Keratinocyte (primary cell): Measurements from ENCODE around the gene FOSB. TPM values are rescaled to one million over a fixed set of nuclear protein-coding genes. Genes with fewer than 3 reads are reported as not detected.

Source experiments
- DNase-seq: peaks from one replicate; pipeline ENCODE4 v3.0.0-alpha.2; 2011; ENCODE audit warnings: low read depth, missing footprints, low spot score
- FAIRE-seq: peaks from 2 replicates; lab custom pipeline; 2011; peaks lifted over from hg19 to GRCh38; lab: Jason Lieb, UNC
- H2AFZ ChIP-seq: 2 replicates; pipeline ENCODE4 v1.6.0; 2012; ENCODE audit warnings: low read length, control low read depth, inconsistent platforms; ENCODE audit not compliant: control insufficient read depth
- H3K27ac ChIP-seq: 2 replicates; pipeline ENCODE4 v1.5.1; 2011; ENCODE audit warnings: low read length; ENCODE audit not compliant: control insufficient read depth, insufficient read depth
- H3K27me3 ChIP-seq: 3 replicates; pipeline ENCODE4 v1.6.0; 2011; ENCODE audit warnings: low read length; ENCODE audit not compliant: control insufficient read depth, insufficient read depth; ENCODE audit errors: extremely low read depth
- H3K36me3 ChIP-seq, 2 experiments: 2 replicates in 1 of 2; 3 replicates in 1 of 2; pipeline ENCODE4 v1.5.1; 2011; ENCODE audit warnings: low read length in 2 of 2, mild to moderate bottlenecking in 1 of 2; ENCODE audit not compliant: control insufficient read depth in 2 of 2, insufficient read depth in 2 of 2; ENCODE audit errors: extremely low read depth in 1 of 2
- H3K4me1 ChIP-seq: 3 replicates; pipeline ENCODE4 v1.5.1; 2011; ENCODE audit warnings: low read length; ENCODE audit not compliant: control insufficient read depth, insufficient read depth; ENCODE audit errors: extremely low read depth
- H3K4me2 ChIP-seq: 3 replicates; pipeline ENCODE4 v1.6.0; 2011; ENCODE audit warnings: low read depth, low read length; ENCODE audit not compliant: control insufficient read depth, insufficient read depth; ENCODE audit errors: extremely low read depth
- H3K4me3 ChIP-seq, 3 experiments: fragments of 200-600 bp in 1 of 3; sonication (generic) in 1 of 3; 2 replicates in 2 of 3; 3 replicates in 1 of 3; pipeline ENCODE4 v1.5.1; 2011 to 2016; ENCODE audit warnings: low read length in 3 of 3, mild to moderate bottlenecking in 3 of 3, control low read depth in 2 of 3, inconsistent platforms in 1 of 3, low read depth in 1 of 3, mixed read lengths in 1 of 3, mixed run types in 1 of 3, moderate library complexity in 1 of 3; ENCODE audit not compliant: control insufficient read depth in 2 of 3, insufficient read depth in 2 of 3; ENCODE audit errors: extremely low read depth in 1 of 3
- H3K79me2 ChIP-seq: 2 replicates; pipeline ENCODE4 v1.6.0; 2012; ENCODE audit warnings: low read length; ENCODE audit not compliant: control insufficient read depth, insufficient read depth
- H3K9ac ChIP-seq: 3 replicates; pipeline ENCODE4 v1.6.0; 2011; ENCODE audit warnings: low read length; ENCODE audit not compliant: control insufficient read depth, insufficient read depth; ENCODE audit errors: extremely low read depth
- H3K9me1 ChIP-seq: 3 replicates; pipeline ENCODE4 v1.6.0; 2011; ENCODE audit warnings: low read length; ENCODE audit not compliant: control insufficient read depth, insufficient read depth; ENCODE audit errors: extremely low read depth
- H3K9me3 ChIP-seq: 2 replicates; pipeline ENCODE4 v1.5.1; 2012; ENCODE audit warnings: low read depth, low read length; ENCODE audit not compliant: control insufficient read depth
- H4K20me1 ChIP-seq: 3 replicates; pipeline ENCODE4 v1.6.0; 2011; ENCODE audit warnings: low read length; ENCODE audit not compliant: control insufficient read depth, insufficient read depth; ENCODE audit errors: extremely low read depth
- CTCF ChIP-seq, 3 experiments: IDR thresholded peaks in 1 of 3; conservative IDR thresholded peaks in 1 of 3; optimal IDR thresholded peaks in 1 of 3; 2 replicates in 2 of 3; 3 replicates in 1 of 3; pipeline versions ENCODE3 to v1.5.1; 2011; ENCODE audit warnings: low read length in 3 of 3, mild to moderate bottlenecking in 3 of 3, moderate library complexity in 2 of 3, control low read depth in 1 of 3, inconsistent platforms in 1 of 3; ENCODE audit not compliant: insufficient read depth in 2 of 3; ENCODE audit errors: extremely low read depth in 1 of 3
- EZH2 ChIP-seq: IDR thresholded peaks from one replicate; pipeline ENCODE4 v1.6.1; 2012; ENCODE audit warnings: inconsistent platforms, mild to moderate bottlenecking, low read length, moderate library complexity
- dilution Hi-C: fragments of 300-500 bp; cut with MboI; formaldehyde crosslinking; loops from one replicate; pipeline ENCODE4 v1.7.0; 2020; ENCODE audit warnings: low sequenced_read_pairs; ENCODE audit not compliant: extremely low pct_ligation_motif_present
- polyA plus RNA-seq, 5 experiments: library from polyadenylated mRNA; depleted of rRNA in 3 of 5; stranded (reverse) in 3 of 5; stranded (forward) in 1 of 5; unstranded in 1 of 5; fragments of >200 nt; gene quantifications; 1 replicate in 1 of 5; 2 replicates in 3 of 5; 3 replicates in 1 of 5; pipeline versions ENCODE4 v1.2.1 to v1.2.3, GENCODE V29; 2011 to 2012; ENCODE audit warnings: missing spikeins in 2 of 5, low read depth in 1 of 5, low replicate concordance in 1 of 5

FOSB gene
- polyA plus RNA-seq, 1 donor (not counting 4 experiments of a cell fraction or from before 2014, with no cell fraction given), result 4.6 TPM

DNA sequence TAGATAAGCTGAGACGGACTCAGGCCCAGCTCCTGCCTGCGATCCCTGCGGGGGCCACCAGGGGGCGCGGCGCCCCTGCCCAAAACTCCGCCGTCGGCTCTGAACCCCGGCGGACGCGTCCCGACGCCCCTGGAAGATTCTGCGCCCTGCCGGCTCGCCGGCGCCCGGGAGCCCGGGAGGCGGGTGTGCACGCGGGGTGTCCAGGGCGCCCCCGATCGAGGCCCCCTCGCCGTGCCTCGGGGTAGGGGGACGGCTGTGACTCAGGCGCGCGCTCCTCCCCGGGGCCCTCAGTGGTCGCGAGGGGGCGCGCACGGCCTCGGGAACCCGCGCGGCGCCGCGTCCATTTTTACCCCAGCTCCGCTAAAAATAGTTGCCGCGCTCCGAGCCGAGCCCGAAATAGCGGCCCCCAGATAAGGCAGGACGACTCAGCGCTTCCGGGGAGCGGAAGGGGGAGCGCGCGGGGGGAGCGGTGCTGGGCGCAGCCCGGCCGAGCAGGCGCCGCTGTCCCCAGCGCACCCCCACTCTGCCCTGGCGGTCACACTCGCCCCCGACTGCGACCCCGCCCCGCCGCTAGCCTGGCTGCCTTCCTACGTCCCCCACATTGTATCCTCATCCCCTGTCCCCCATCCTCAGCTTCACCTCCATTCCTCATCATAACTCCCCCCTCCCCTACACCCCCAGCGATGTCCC, 28.1 kb upstream of the FOSB start:
- H3K79me2 ChIP-seq, result no peaks in the 10 kb centered on the region
- TF ChIP-seq CTCF (optimal IDR thresholded peaks at IDR 0.05 in 1 of 3, IDR thresholded peaks at IDR 0.05 in 1 of 3, conservative IDR thresholded peaks at IDR 0.05 in 1 of 3; ENCODE audit: extremely low read depth in 1 of 3, insufficient read depth in 2 of 3, low read length in 3 of 3), result peak; percentile 73 to 94 (median 79)
- no peak for TF ChIP-seq EZH2
- no peak for DNase-seq
- peak overlapping the region; percentile 37 for H2AFZ ChIP-seq
- peak overlapping the region; percentile 73 for H3K9ac ChIP-seq
- H3K9me3 ChIP-seq, result no peaks in the 10 kb centered on the region
- H3K27me3 ChIP-seq, result no peaks in the 10 kb centered on the region
- no peaks in the 10 kb centered on the region for H3K9me1 ChIP-seq
- peak overlapping the region; percentile 64 for H3K4me2 ChIP-seq
- no peaks in the 10 kb centered on the region for H3K36me3 ChIP-seq
- dilution Hi-C loops, result no loop called here
- peak overlapping the region; percentile 20 to 73 (median 44) for H3K4me3 ChIP-seq
- H3K4me1 ChIP-seq, result peaks cover 24% of the 10 kb centered on the region
- H3K27ac ChIP-seq, result peak overlapping the region; percentile 63
- H4K20me1 ChIP-seq, result no peaks in the 10 kb centered on the region
- no peak for FAIRE-seq

DNA sequence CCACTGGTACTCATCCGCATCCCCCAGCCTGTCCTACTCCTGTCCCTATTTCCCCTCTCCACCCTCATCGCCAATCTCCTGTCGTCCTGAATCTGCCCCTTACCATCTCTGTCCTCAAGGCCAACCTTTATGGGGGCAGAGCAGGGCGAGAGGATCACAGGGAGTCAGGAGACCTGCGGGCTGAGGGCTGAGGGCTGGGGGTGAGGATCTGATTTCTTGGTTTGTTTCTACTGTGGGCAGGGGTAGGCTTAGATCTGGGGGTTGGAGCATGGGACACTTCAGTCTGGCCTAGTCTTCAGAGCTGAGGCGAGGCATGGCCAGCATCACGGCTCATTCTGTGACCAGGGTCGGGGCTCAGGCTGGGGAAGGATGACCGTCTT, 27.5 kb upstream of the FOSB start:
- Histone ChIP-seq H3K4me3 (peak overlapping the region in 1 of 3 experiments; percentile 73), H3K4me2 (peak overlapping the region; percentile 64), H3K4me1 (peaks cover 27% of the 10 kb centered on the region), H3K36me3 (no peaks in the 10 kb centered on the region), H3K9ac (peak overlapping the region; percentile 73), H3K27me3 (no peaks in the 10 kb centered on the region), H3K27ac (peak overlapping the region; percentile 63), H3K9me1 (no peaks in the 10 kb centered on the region), H3K9me3 (no peaks in the 10 kb centered on the region), H2AFZ (peak overlapping the region; percentile 37), H4K20me1 (no peaks in the 10 kb centered on the region), H3K79me2 (no peaks in the 10 kb centered on the region)
- TF ChIP-seq CTCF (optimal IDR thresholded peaks at IDR 0.05 in 1 of 3, IDR thresholded peaks at IDR 0.05 in 1 of 3, conservative IDR thresholded peaks at IDR 0.05 in 1 of 3; ENCODE audit: extremely low read depth in 1 of 3, insufficient read depth in 2 of 3, low read length in 3 of 3), result no peak
- no peak for TF ChIP-seq EZH2
- FAIRE-seq (no peak), DNase-seq (no peak)
- dilution Hi-C loops, result no loop called here
